Activated B cell treated with CpG ODN at 0.5 μM for 24 hours (primary cell): ENCODE data around the gene PET117. TPM values are rescaled to one million over a fixed set of nuclear protein-coding genes. Genes with fewer than 3 reads are reported as not detected.
"Not testable (repeated sequence)": the region's sequence is repeated elsewhere in the genome, so short reads cannot be mapped to it uniquely, and the experiment has no call there.

Source experiments
- ATAC-seq: fragments of 200-7000 bp; cut with Tn5 transposase; one replicate; pipeline ENCODE4 v1.10.0; 2021; ENCODE audit warnings: low read depth, mild to moderate bottlenecking, moderate library complexity
- CTCF ChIA-PET: fragments of 350-600 bp; sonication (Branson Sonifier 250); formaldehyde crosslinking; loops from one replicate; lab custom pipeline; 2021; ENCODE audit warnings: antibody characterized with exemption; lab: Charles Lee
- POLR2A ChIA-PET: fragments of 350-600 bp; sonication (Branson Sonifier 250); formaldehyde crosslinking; loops from one replicate; lab custom pipeline; 2021; ENCODE audit warnings: antibody characterized with exemption; lab: Charles Lee
- DNase-seq: peaks from one replicate; pipeline ENCODE4 v3.0.0; 2022
- H3K27ac Mint-ChIP-seq: one replicate; pipeline ENCODE4 v1.8.0; 2020; ENCODE audit warnings: mixed read lengths
- H3K27me3 Mint-ChIP-seq: one replicate; pipeline ENCODE4 v1.8.0; 2021; ENCODE audit warnings: mixed read lengths
- H3K36me3 Mint-ChIP-seq: one replicate; pipeline ENCODE4 v1.8.0; 2021; ENCODE audit warnings: low read depth, mixed read lengths
- H3K4me1 Mint-ChIP-seq: one replicate; pipeline ENCODE4 v1.8.0; 2021; ENCODE audit warnings: mixed read lengths
- H3K4me3 Mint-ChIP-seq: one replicate; pipeline ENCODE4 v1.8.0; 2020; ENCODE audit warnings: mild to moderate bottlenecking, mixed read lengths
- H3K9me3 Mint-ChIP-seq: one replicate; pipeline ENCODE4 v1.8.0; 2020; ENCODE audit warnings: mixed read lengths
- CTCF ChIP-seq: fragments of 200-600 bp; IDR thresholded peaks from one replicate; pipeline ENCODE4 v1.8.0; 2022; ENCODE audit warnings: antibody characterized with exemption, mild to moderate bottlenecking
- intact Hi-C: fragments of 100-400 bp; cut with micrococcal nuclease; formaldehyde crosslinking; loops from one replicate; pipeline ENCODE4 v1.15.1; 2024
- total RNA-seq: library from RNA; stranded (reverse); gene quantifications from 2 replicates; pipeline ENCODE4 v1.2.3, GENCODE V29; 2022

PET117 gene
- total RNA-seq, 1 donor from 2014 or later: 13.6 TPM

GRCh38 chr20:18092890-18093289 is 44.8 kb upstream of the PET117 start:
- no peaks in the 10 kb centered on the region for H3K36me3 Mint-ChIP-seq
- H3K9me3 Mint-ChIP-seq: no peaks in the 10 kb centered on the region
- H3K4me3 Mint-ChIP-seq: no peak overlapping the region
- no peak for ATAC-seq
- no peak overlapping the region for H3K27ac Mint-ChIP-seq
- intact Hi-C loops: no loop called here
- no peak for TF ChIP-seq CTCF
- ChIA-PET CTCF (no interaction called here), POLR2A (no interaction called here)
- H3K27me3 Mint-ChIP-seq: peaks cover 21% of the 10 kb centered on the region
- DNase-seq: no peak
- H3K4me1 Mint-ChIP-seq: no peaks in the 10 kb centered on the region

DNA sequence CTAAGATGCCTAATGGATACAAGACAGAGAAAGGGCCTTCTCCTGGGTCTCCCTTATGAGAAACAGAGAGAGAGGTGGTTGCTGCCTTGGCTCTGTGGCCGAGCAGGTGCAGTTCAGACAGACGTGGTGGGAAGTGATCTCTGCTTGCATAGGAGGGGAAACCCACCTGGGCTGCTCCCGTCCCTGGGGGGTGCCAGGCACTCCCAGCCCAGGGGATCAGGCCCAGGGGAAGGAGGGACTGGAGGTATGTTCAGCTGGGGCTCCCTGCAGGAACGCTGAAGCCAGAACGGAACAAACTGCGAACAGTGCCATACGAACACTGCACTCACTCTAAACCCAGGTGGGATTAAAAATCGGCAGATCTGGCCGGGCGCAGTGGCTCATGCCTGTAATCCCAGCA is 44.3 kb upstream of the PET117 start:
- POLR2A ChIA-PET: no interaction called here
- H3K9me3 Mint-ChIP-seq: no peaks in the 10 kb centered on the region
- ATAC-seq (no peak), DNase-seq (no peak)
- intact Hi-C loops: no loop called here
- no peaks in the 10 kb centered on the region for H3K36me3 Mint-ChIP-seq
- no peak for TF ChIP-seq CTCF
- no peak overlapping the region for H3K27ac Mint-ChIP-seq
- peaks cover 24% of the 10 kb centered on the region for H3K27me3 Mint-ChIP-seq
- CTCF ChIA-PET: no interaction called here
- no peak overlapping the region for H3K4me3 Mint-ChIP-seq
- no peaks in the 10 kb centered on the region for H3K4me1 Mint-ChIP-seq

DNA sequence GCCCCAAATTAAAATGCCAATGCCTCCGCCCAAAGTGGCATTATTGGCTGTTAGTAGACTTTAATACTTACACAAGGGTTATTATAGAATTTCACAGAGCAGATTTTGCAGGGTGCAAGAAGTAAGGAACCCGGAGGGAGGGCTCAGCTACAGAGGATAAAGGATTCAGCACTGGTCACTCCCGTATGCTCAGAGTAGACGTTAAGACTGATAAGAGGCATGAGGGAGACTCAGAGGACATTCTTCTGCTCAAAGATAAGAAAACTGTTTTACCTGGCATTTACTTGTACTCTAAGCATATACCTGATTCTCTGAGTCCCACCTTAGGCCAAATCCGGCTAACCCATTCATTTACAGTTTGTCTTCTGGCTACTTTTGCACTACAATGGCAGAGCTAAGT is 43.5 kb upstream of the PET117 start:
- CTCF ChIA-PET: no interaction called here
- H3K9me3 Mint-ChIP-seq: no peaks in the 10 kb centered on the region
- ATAC-seq: no peak
- intact Hi-C loops: no loop called here
- POLR2A ChIA-PET: no interaction called here
- H3K27me3 Mint-ChIP-seq: peaks cover 29% of the 10 kb centered on the region
- no peaks in the 10 kb centered on the region for H3K4me1 Mint-ChIP-seq
- no peaks in the 10 kb centered on the region for H3K36me3 Mint-ChIP-seq
- no peak overlapping the region for H3K27ac Mint-ChIP-seq
- no peak for DNase-seq
- no peak for TF ChIP-seq CTCF
- no peak overlapping the region for H3K4me3 Mint-ChIP-seq

- H3K27me3 Mint-ChIP-seq: peaks cover 24% of the 10 kb centered on the region
- intact Hi-C loops, POLR2A ChIA-PET, H3K9me3 Mint-ChIP-seq, H3K27ac Mint-ChIP-seq, DNase-seq, H3K36me3 Mint-ChIP-seq, ATAC-seq, H3K4me3 Mint-ChIP-seq, CTCF ChIA-PET, H3K4me1 Mint-ChIP-seq: not testable (repeated sequence)
These were observed 37.1 kb upstream of the PET117 start for GRCh38 chr20:18100569-18100968.

- POLR2A ChIA-PET: no interaction called here
- TF ChIP-seq CTCF: no peak
These were observed 36.4 kb upstream of the PET117 start for GRCh38 chr20:18101125-18101810.

GRCh38 chr20:18103497-18103896 is 34.2 kb upstream of the PET117 start:
- no peak for TF ChIP-seq CTCF
- Mint-ChIP-seq H3K36me3 (no peaks in the 10 kb centered on the region), H3K27me3 (peaks cover 18% of the 10 kb centered on the region), H3K27ac (no peak overlapping the region), H3K9me3 (peaks cover 8% of the 10 kb centered on the region), H3K4me1 (no peaks in the 10 kb centered on the region), H3K4me3 (no peak overlapping the region)
- ChIA-PET POLR2A (no interaction called here), CTCF (no interaction called here)
- ATAC-seq (no peak), DNase-seq (no peak)
- intact Hi-C loops: no loop called here

More at GRCh38 chr20:18101125-18101810, 36.4 kb upstream of the PET117 start:
- intact Hi-C loops: no loop called here
- H3K36me3 Mint-ChIP-seq: no peaks in the 10 kb centered on the region
- no peak overlapping the region for H3K27ac Mint-ChIP-seq
- CTCF ChIA-PET: no interaction called here
- H3K4me1 Mint-ChIP-seq: no peaks in the 10 kb centered on the region
- DNase-seq (no peak), ATAC-seq (no peak)
- H3K4me3 Mint-ChIP-seq: no peak overlapping the region
- peaks cover 24% of the 10 kb centered on the region for H3K27me3 Mint-ChIP-seq
- H3K9me3 Mint-ChIP-seq: no peaks in the 10 kb centered on the region
